WTC11 (cell line): ENCODE measurements around the gene NBEA. TPM values are rescaled to one million over a fixed set of nuclear protein-coding genes. Genes with fewer than 3 reads are reported as not detected.

Experiments used
- ATAC-seq: fragments of 200-7000 bp; cut with Tn5 transposase; 2 replicates; pipeline ENCODE4 v1.10.0; 2021; ENCODE audit warnings: mild to moderate bottlenecking, moderate library complexity
- CTCF ChIA-PET: fragments of 300-600 bp; sonication (Branson Sonifier 250); formaldehyde crosslinking; loops from one replicate; lab custom pipeline; 2021; ENCODE audit warnings: antibody characterized with exemption; lab: Charles Lee
- POLR2A ChIA-PET: fragments of 350-600 bp; sonication (Branson Sonifier 250); formaldehyde crosslinking; loops from one replicate; lab custom pipeline; 2021; ENCODE audit warnings: antibody characterized with exemption; lab: Charles Lee
- DNase-seq: peaks from one replicate; pipeline ENCODE4 v3.0.0; 2021; ENCODE audit warnings: low spot score
- H3K27ac Mint-ChIP-seq: 2 replicates; pipeline ENCODE4 v1.8.0; 2021; ENCODE audit warnings: mixed read lengths
- H3K27me3 Mint-ChIP-seq: 2 replicates; pipeline ENCODE4 v1.8.0; 2021; ENCODE audit warnings: low read depth, mild to moderate bottlenecking, moderate library complexity, mixed read lengths
- H3K36me3 Mint-ChIP-seq: 2 replicates; pipeline ENCODE4 v1.8.0; 2021; ENCODE audit warnings: mixed read lengths
- H3K4me1 Mint-ChIP-seq: 2 replicates; pipeline ENCODE4 v1.8.0; 2022; ENCODE audit warnings: mixed read lengths
- H3K4me3 Mint-ChIP-seq: 2 replicates; pipeline ENCODE4 v1.8.0; 2021; ENCODE audit warnings: mild to moderate bottlenecking, moderate library complexity, mixed read lengths
- H3K9me3 Mint-ChIP-seq: 2 replicates; pipeline ENCODE4 v1.8.0; 2021; ENCODE audit warnings: mixed read lengths
- CBFB ChIP-seq: sonication (generic); formaldehyde crosslinking; IDR thresholded peaks from 2 replicates; pipeline ENCODE4 v1.8.1; 2022; ENCODE audit warnings: mild to moderate bottlenecking, low read depth, missing genetic modification reagents
- E2F5 ChIP-seq: sonication (generic); formaldehyde crosslinking; IDR thresholded peaks from 2 replicates; pipeline ENCODE4 v1.8.1; 2022; ENCODE audit warnings: mild to moderate bottlenecking, moderate library complexity, missing genetic modification reagents
- ESRRA ChIP-seq: sonication (generic); formaldehyde crosslinking; IDR thresholded peaks from 2 replicates; pipeline ENCODE4 v1.8.1; 2022; ENCODE audit warnings: mild to moderate bottlenecking, missing genetic modification reagents, borderline replicate concordance
- FOXK1 ChIP-seq: sonication (generic); formaldehyde crosslinking; IDR thresholded peaks from 2 replicates; pipeline ENCODE4 v1.8.0; 2022; ENCODE audit warnings: mild to moderate bottlenecking, moderate library complexity, missing genetic modification reagents
- FOXP1 ChIP-seq: sonication (generic); formaldehyde crosslinking; IDR thresholded peaks from 2 replicates; pipeline ENCODE4 v1.8.0; 2022; ENCODE audit warnings: missing genetic modification reagents, mild to moderate bottlenecking, moderate library complexity, borderline replicate concordance
- GRHL2 ChIP-seq: fragments of 250-450 bp; sonication (Bioruptor Pico); IDR thresholded peaks from 2 replicates; pipeline ENCODE4 v1.8.0; 2022; ENCODE audit warnings: mild to moderate bottlenecking, moderate library complexity; ENCODE audit not compliant: insufficient replicate concordance, severe bottlenecking
- JUN ChIP-seq: sonication (generic); formaldehyde crosslinking; IDR thresholded peaks from 2 replicates; pipeline ENCODE4 v1.8.0; 2023; ENCODE audit warnings: mild to moderate bottlenecking, missing genetic modification reagents
- KAT7 ChIP-seq: sonication (generic); formaldehyde crosslinking; IDR thresholded peaks from 2 replicates; pipeline ENCODE4 v1.8.1; 2023; ENCODE audit warnings: missing genetic modification reagents, mild to moderate bottlenecking, borderline replicate concordance
- MLX ChIP-seq: sonication (generic); formaldehyde crosslinking; IDR thresholded peaks from 2 replicates; pipeline ENCODE4 v1.8.1; 2023; ENCODE audit warnings: mild to moderate bottlenecking, missing genetic modification reagents, moderate library complexity
- MXD4 ChIP-seq: fragments of 250-450 bp; sonication (Bioruptor Pico); IDR thresholded peaks from 2 replicates; pipeline ENCODE4 v1.8.0; 2021; ENCODE audit warnings: mild to moderate bottlenecking, moderate library complexity, borderline replicate concordance
- NFYB ChIP-seq: sonication (generic); formaldehyde crosslinking; conservative IDR thresholded peaks from 2 replicates; pipeline ENCODE4 v1.8.0; 2022; ENCODE audit warnings: low read depth, missing genetic modification reagents
- NR2C2 ChIP-seq: sonication (generic); formaldehyde crosslinking; IDR thresholded peaks from 2 replicates; pipeline ENCODE4 v1.8.0; 2022; ENCODE audit warnings: mild to moderate bottlenecking, missing genetic modification reagents
- RELA ChIP-seq: sonication (generic); formaldehyde crosslinking; IDR thresholded peaks from 2 replicates; pipeline ENCODE4 v1.8.1; 2022; ENCODE audit warnings: missing genetic modification reagents, mild to moderate bottlenecking, borderline replicate concordance
- SMAD3 ChIP-seq: sonication (generic); formaldehyde crosslinking; IDR thresholded peaks from 2 replicates; pipeline ENCODE4 v1.8.0; 2022; ENCODE audit warnings: missing genetic modification reagents, mild to moderate bottlenecking, borderline replicate concordance
- STAT6 ChIP-seq: sonication (generic); formaldehyde crosslinking; conservative IDR thresholded peaks from 2 replicates; pipeline ENCODE4 v1.8.1; 2023; ENCODE audit warnings: mild to moderate bottlenecking, low read depth, missing genetic modification reagents, moderate library complexity
- TCF7 ChIP-seq: sonication (generic); formaldehyde crosslinking; IDR thresholded peaks from 2 replicates; pipeline ENCODE4 v1.8.0; 2022; ENCODE audit warnings: mild to moderate bottlenecking, low read depth, missing genetic modification reagents, moderate library complexity
- USF1 ChIP-seq: sonication (generic); formaldehyde crosslinking; IDR thresholded peaks from 2 replicates; pipeline ENCODE4 v1.8.0; 2022; ENCODE audit warnings: mild to moderate bottlenecking, missing genetic modification reagents
- ZNF232 ChIP-seq: sonication (generic); formaldehyde crosslinking; IDR thresholded peaks from 2 replicates; pipeline ENCODE4 v1.8.0; 2022; ENCODE audit warnings: mild to moderate bottlenecking, missing genetic modification reagents
- ZNF263 ChIP-seq: sonication (generic); formaldehyde crosslinking; IDR thresholded peaks from 2 replicates; pipeline ENCODE4 v1.8.1; 2022; ENCODE audit warnings: low read depth, mild to moderate bottlenecking, moderate library complexity, missing genetic modification reagents
- ZNF281 ChIP-seq: sonication (generic); formaldehyde crosslinking; IDR thresholded peaks from 2 replicates; pipeline ENCODE4 v1.8.0; 2023; ENCODE audit warnings: mild to moderate bottlenecking, missing genetic modification reagents
- ZNF396 ChIP-seq: fragments of 250-450 bp; sonication (Bioruptor Pico); IDR thresholded peaks from 2 replicates; pipeline ENCODE4 v1.8.0; 2021; ENCODE audit warnings: mild to moderate bottlenecking, moderate library complexity, borderline replicate concordance
- total RNA-seq: library from RNA; stranded (reverse); gene quantifications from 3 replicates; pipeline ENCODE4 v1.2.3, GENCODE V29; 2021

NBEA gene
- total RNA-seq, 1 experiment from 2014 or later = 20.9 TPM

- no peak for TF ChIP-seq E2F5
- TF ChIP-seq FOXP1 (CRISPR knock-in tag) = no peak
- no peak for TF ChIP-seq JUN (CRISPR knock-in tag)
- no peak for TF ChIP-seq KAT7 (CRISPR knock-in tag)
- no peak for TF ChIP-seq GRHL2 (CRISPR knock-in tag)
- no peak for TF ChIP-seq NFYB (CRISPR knock-in tag)
- no peak for TF ChIP-seq ZNF396 (CRISPR knock-in tag)
Measured at GRCh38 chr13:35698911-35699576, 757.0 kb downstream of the NBEA start (continued).

- ChIA-PET CTCF (interaction anchor here (1.1 to 1.3 kb wide), 2 partner anchors 13 to 90 kb away, joined by 4 read pairs; no protein-coding TSS in a partner anchor), POLR2A (no interaction called here)
- Mint-ChIP-seq H3K4me1 (peaks cover 26% of the 10 kb centered on the region), H3K9me3 (peaks cover 8% of the 10 kb centered on the region; the same call in 1 of the 2 replicates), H3K4me3 (no peak overlapping the region), H3K36me3 (no peaks in the 10 kb centered on the region), H3K27ac (no peak overlapping the region), H3K27me3 (no peaks in the 10 kb centered on the region)
- no peak for ATAC-seq
- DNase-seq = no peak
- no peak for TF ChIP-seq STAT6 (CRISPR knock-in tag)
- TF ChIP-seq FOXK1 (CRISPR knock-in tag) = no peak
- TF ChIP-seq SMAD3 (CRISPR knock-in tag) = no peak
- no peak for TF ChIP-seq MXD4 (CRISPR knock-in tag)
Measured at GRCh38 chr13:35699825-35700510, 757.9 kb downstream of the NBEA start.

- Mint-ChIP-seq H3K27ac (no peak overlapping the region), H3K4me3 (no peak overlapping the region), H3K27me3 (no peaks in the 10 kb centered on the region), H3K9me3 (peaks cover 12% of the 10 kb centered on the region; the same call in 1 of the 2 replicates), H3K4me1 (peaks cover 26% of the 10 kb centered on the region), H3K36me3 (no peaks in the 10 kb centered on the region)
- POLR2A ChIA-PET = no interaction called here
- TF ChIP-seq ZNF263 (CRISPR knock-in tag) (no peak), NR2C2 (CRISPR knock-in tag) (no peak), SMAD3 (CRISPR knock-in tag) (no peak), MLX (CRISPR knock-in tag) (no peak), ZNF232 (no peak), USF1 (no peak), CBFB (CRISPR knock-in tag) (no peak), RELA (CRISPR knock-in tag) (no peak), ESRRA (CRISPR knock-in tag) (no peak), KAT7 (CRISPR knock-in tag) (no peak), TCF7 (CRISPR knock-in tag) (no peak), ZNF281 (CRISPR knock-in tag) (no peak), ZNF396 (CRISPR knock-in tag) (no peak)
- CTCF ChIA-PET = interaction anchor here (1.3 to 1.5 kb wide), 2 partner anchors 13 to 69 kb away, joined by 4 read pairs; no protein-coding TSS in a partner anchor
- ATAC-seq = no peak
- DNase-seq = no peak
Measured at GRCh38 chr13:35700671-35701070, 758.6 kb downstream of the NBEA start.
